SK-N-SH (cell line): Measurements from ENCODE around the gene NLRC4. TPM values are rescaled to one million over a fixed set of nuclear protein-coding genes. Genes with fewer than 3 reads are reported as not detected.

Source experiments
- CTCF ChIA-PET: fragments of 300-600, 350-600 bp; formaldehyde crosslinking; extraction: SDS; loops from one replicate; lab custom pipeline; 2021; lab: Yijun Ruan, JAX
- POLR2A ChIA-PET: fragments of 350-600 bp; sonication (Branson Sonifier 250); formaldehyde crosslinking; extraction: SDS; loops from one replicate; lab custom pipeline; 2020; ENCODE audit warnings: antibody characterized with exemption, inconsistent platforms; lab: Yijun Ruan, JAX
- DNase-seq: peaks from one replicate; pipeline ENCODE4 v3.0.0; 2012
- H2AFZ ChIP-seq: fragments of 200-600 bp; sonication (generic); 2 replicates; pipeline ENCODE4 v1.8.1; 2016; ENCODE audit warnings: antibody characterized with exemption, mild to moderate bottlenecking, low read depth
- H3F3A ChIP-seq: fragments of 200-600 bp; sonication (generic); replicated peaks from 2 replicates; pipeline ENCODE3; 2016; ENCODE audit warnings: antibody characterized with exemption, mild to moderate bottlenecking; ENCODE audit not compliant: insufficient read depth
- H3K27ac ChIP-seq, 2 experiments: fragments of 200-500 bp in 1 of 2; fragments of 200-600 bp in 1 of 2; sonication (Bioruptor generic) in 1 of 2; sonication (generic), shearing (Covaris generic) in 1 of 2; 2 replicates each; pipeline versions ENCODE4 v1.5.1 to v1.6.1; 2014 to 2016; ENCODE audit warnings: low read depth in 2 of 2, inconsistent platforms in 1 of 2, low read length in 1 of 2, mild to moderate bottlenecking in 1 of 2, mixed read lengths in 1 of 2
- H3K27me3 ChIP-seq: fragments of 200-600 bp; sonication (generic), shearing (Covaris generic); 2 replicates; pipeline ENCODE4 v1.6.1; 2016; ENCODE audit warnings: mixed run types; ENCODE audit not compliant: insufficient read depth
- H3K36me3 ChIP-seq, 2 experiments: fragments of 200-500 bp in 1 of 2; fragments of 200-600 bp in 1 of 2; sonication (Bioruptor generic) in 1 of 2; sonication (generic) in 1 of 2; replicated peaks in 1 of 2; 2 replicates each; pipeline versions ENCODE3 to v1.5.1; 2014 to 2016; ENCODE audit warnings: low read length in 1 of 2, mild to moderate bottlenecking in 1 of 2; ENCODE audit not compliant: insufficient read depth in 2 of 2, control insufficient read depth in 1 of 2
- H3K4me1 ChIP-seq, 2 experiments: fragments of 200-500 bp in 1 of 2; fragments of 200-600 bp in 1 of 2; sonication (Bioruptor generic) in 1 of 2; sonication (generic), shearing (Covaris generic) in 1 of 2; 2 replicates each; pipeline versions ENCODE4 v1.5.1 to v1.6.1; 2014 to 2016; ENCODE audit warnings: low read depth in 1 of 2, low read length in 1 of 2, mixed run types in 1 of 2; ENCODE audit not compliant: insufficient read depth in 2 of 2, control insufficient read depth in 1 of 2
- H3K4me2 ChIP-seq: fragments of 200-600 bp; sonication (generic), shearing (Covaris generic); 2 replicates; pipeline ENCODE4 v1.6.1; 2017; ENCODE audit warnings: mixed run types
- H3K4me3 ChIP-seq, 2 experiments: fragments of 200-500 bp in 1 of 2; fragments of 200-600 bp in 1 of 2; sonication (Bioruptor generic) in 1 of 2; sonication (generic), shearing (Covaris generic) in 1 of 2; 2 replicates each; pipeline versions ENCODE4 v1.5.1 to v1.8.1; 2014 to 2016; ENCODE audit warnings: low read depth in 2 of 2, inconsistent platforms in 1 of 2, low read length in 1 of 2, mild to moderate bottlenecking in 1 of 2, mixed read lengths in 1 of 2, moderate library complexity in 1 of 2
- H3K79me2 ChIP-seq: fragments of 200-600 bp; sonication (generic); 2 replicates; pipeline ENCODE4 v1.8.1; 2017; ENCODE audit warnings: mild to moderate bottlenecking; ENCODE audit not compliant: insufficient read depth
- H3K9ac ChIP-seq: fragments of 200-600 bp; sonication (generic); 2 replicates; pipeline ENCODE4 v1.6.1; 2017; ENCODE audit warnings: mixed run types
- H3K9me2 ChIP-seq: fragments of 200-600 bp; sonication (generic); 2 replicates; pipeline ENCODE4 v1.6.1; 2017; ENCODE audit warnings: mixed run types
- H3K9me3 ChIP-seq: fragments of 200-600 bp; sonication (generic); 2 replicates; pipeline ENCODE4 v1.6.1; 2017; ENCODE audit warnings: mixed run types, mild to moderate bottlenecking, moderate library complexity
- H4K20me1 ChIP-seq: fragments of 200-600 bp; sonication (generic); 2 replicates; pipeline ENCODE4 v1.6.1; 2017; ENCODE audit warnings: mild to moderate bottlenecking, mixed run types; ENCODE audit not compliant: insufficient read depth
- EP300 ChIP-seq, 2 experiments: IDR thresholded peaks; 2 replicates each; pipeline versions ENCODE4 v1.4.0 to v1.6.1; 2012; ENCODE audit warnings: borderline replicate concordance in 1 of 2, low read depth in 1 of 2, low read length in 1 of 2
- EZH2phosphoT487 ChIP-seq: fragments of 200-600 bp; sonication (generic); IDR thresholded peaks from 2 replicates; pipeline ENCODE4 v1.6.1; 2017; ENCODE audit warnings: low read depth, mixed run types, mild to moderate bottlenecking, antibody characterized with exemption, moderate library complexity, borderline replicate concordance
- GABPA ChIP-seq: IDR thresholded peaks from 2 replicates; pipeline ENCODE4 v1.4.0; 2012; ENCODE audit warnings: low read depth, mild to moderate bottlenecking
- GATA2 ChIP-seq: sonication (generic); formaldehyde crosslinking; IDR thresholded peaks from 2 replicates; pipeline ENCODE4 v1.5.0; 2020; ENCODE audit warnings: mild to moderate bottlenecking, missing genetic modification reagents
- JUND ChIP-seq: IDR thresholded peaks from 2 replicates; pipeline ENCODE4 v1.4.0; 2012
- MXI1 ChIP-seq: IDR thresholded peaks from 2 replicates; pipeline ENCODE4 v1.6.1; 2012; ENCODE audit warnings: mild to moderate bottlenecking, low read depth, low read length, improper control_type of control experiment
- NFIC ChIP-seq: IDR thresholded peaks from 2 replicates; pipeline ENCODE4 v1.4.0; 2012; ENCODE audit warnings: borderline replicate concordance
- RAD21 ChIP-seq: IDR thresholded peaks from 2 replicates; pipeline ENCODE4 v1.6.1; 2012; ENCODE audit warnings: mild to moderate bottlenecking, low read length
- RFX5 ChIP-seq: IDR thresholded peaks from 2 replicates; pipeline ENCODE4 v1.6.1; 2012; ENCODE audit warnings: mild to moderate bottlenecking, improper control_type of control experiment, low read length
- RXRA ChIP-seq: IDR thresholded peaks from 2 replicates; pipeline ENCODE4 v1.4.0; 2012; ENCODE audit warnings: low read depth, mild to moderate bottlenecking, borderline replicate concordance
- SIN3A ChIP-seq: IDR thresholded peaks from 2 replicates; pipeline ENCODE4 v1.6.1; 2012; ENCODE audit warnings: low read depth, mild to moderate bottlenecking, low read length, moderate library complexity, borderline replicate concordance
- TAF1 ChIP-seq: IDR thresholded peaks from 2 replicates; pipeline ENCODE4 v1.6.1; 2012; ENCODE audit warnings: low read depth, mild to moderate bottlenecking, low read length, moderate library complexity, borderline replicate concordance
- TCF12 ChIP-seq: IDR thresholded peaks from 2 replicates; pipeline ENCODE4 v1.4.0; 2012
- TEAD4 ChIP-seq: IDR thresholded peaks from 2 replicates; pipeline ENCODE4 v1.4.0; 2012; ENCODE audit warnings: mild to moderate bottlenecking, borderline replicate concordance; ENCODE audit not compliant: insufficient read depth
- YY1 ChIP-seq: IDR thresholded peaks from 2 replicates; pipeline ENCODE4 v1.4.0; 2012; ENCODE audit warnings: low read depth, mild to moderate bottlenecking
- WGBS: methylation state at CpG from one replicate; pipeline ENCODE4 v1.1.6; 2017; ENCODE audit warnings: low lambda C conversion rate; 5-methylcytosine and 5-hydroxymethylcytosine counted together
- polyA plus RNA-seq, 3 experiments: library from polyadenylated mRNA; depleted of rRNA; stranded (reverse); fragments of >200 nt; gene quantifications; 2 replicates each; pipeline ENCODE4 v1.2.3, GENCODE V29; 2012
- TF ChIP-seq, protein P1 (sequence below): IDR thresholded peaks from 2 replicates; pipeline ENCODE4; 2012
- TF ChIP-seq, protein P2 (sequence below): IDR thresholded peaks from 2 replicates; pipeline ENCODE4 v1.4.0; 2012; ENCODE audit warnings: low read depth, borderline replicate concordance
- TF ChIP-seq, protein P3 (sequence below): fragments of 200-600 bp; sonication (generic); IDR thresholded peaks from 2 replicates; pipeline ENCODE4 v1.6.1; 2017; ENCODE audit warnings: antibody characterized with exemption, mild to moderate bottlenecking, moderate library complexity
- TF ChIP-seq, protein P4 (sequence below): fragments of 150-350 bp; IDR thresholded peaks from 2 replicates; pipeline ENCODE4 v1.6.1; 2017; ENCODE audit warnings: antibody characterized with exemption, low read length, low read depth, borderline replicate concordance
- TF ChIP-seq, protein P5 (sequence below): IDR thresholded peaks from 2 replicates; pipeline ENCODE4 v1.4.0; 2012; ENCODE audit warnings: low read depth, borderline replicate concordance

NLRC4 gene
- polyA plus RNA-seq, 1 of the 3 experiments (the other 2 are of a cell fraction): not detected

DNA sequence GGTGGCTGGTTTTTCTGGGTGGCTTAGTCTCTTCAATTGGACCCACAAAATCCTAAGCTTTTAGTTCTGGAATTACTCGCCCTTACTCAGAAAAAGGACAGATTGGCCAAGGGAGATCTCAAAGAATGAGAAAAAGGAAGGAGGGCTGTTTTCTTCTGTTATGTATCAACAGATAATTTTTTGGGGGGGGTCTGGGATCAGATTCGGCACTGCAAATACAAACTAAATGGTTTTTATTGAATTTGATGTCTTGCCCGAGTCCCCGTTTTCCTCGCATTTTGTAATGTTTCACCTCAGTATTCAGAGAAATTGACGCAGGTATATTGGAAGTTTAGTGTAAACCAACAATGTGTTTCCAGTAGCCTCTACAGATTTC, 13.8 kb upstream of the NLRC4 start (continued):
- TF ChIP-seq RFX5 (no peak), RXRA (no peak), TCF12 (no peak)
- TF ChIP-seq, protein P1, sequence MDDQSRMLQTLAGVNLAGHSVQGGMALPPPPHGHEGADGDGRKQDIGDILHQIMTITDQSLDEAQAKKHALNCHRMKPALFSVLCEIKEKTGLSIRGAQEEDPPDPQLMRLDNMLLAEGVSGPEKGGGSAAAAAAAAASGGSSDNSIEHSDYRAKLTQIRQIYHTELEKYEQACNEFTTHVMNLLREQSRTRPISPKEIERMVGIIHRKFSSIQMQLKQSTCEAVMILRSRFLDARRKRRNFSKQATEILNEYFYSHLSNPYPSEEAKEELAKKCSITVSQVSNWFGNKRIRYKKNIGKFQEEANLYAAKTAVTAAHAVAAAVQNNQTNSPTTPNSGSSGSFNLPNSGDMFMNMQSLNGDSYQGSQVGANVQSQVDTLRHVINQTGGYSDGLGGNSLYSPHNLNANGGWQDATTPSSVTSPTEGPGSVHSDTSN: no peak
- TF ChIP-seq, all 33 proteins: peak for 0

DNA sequence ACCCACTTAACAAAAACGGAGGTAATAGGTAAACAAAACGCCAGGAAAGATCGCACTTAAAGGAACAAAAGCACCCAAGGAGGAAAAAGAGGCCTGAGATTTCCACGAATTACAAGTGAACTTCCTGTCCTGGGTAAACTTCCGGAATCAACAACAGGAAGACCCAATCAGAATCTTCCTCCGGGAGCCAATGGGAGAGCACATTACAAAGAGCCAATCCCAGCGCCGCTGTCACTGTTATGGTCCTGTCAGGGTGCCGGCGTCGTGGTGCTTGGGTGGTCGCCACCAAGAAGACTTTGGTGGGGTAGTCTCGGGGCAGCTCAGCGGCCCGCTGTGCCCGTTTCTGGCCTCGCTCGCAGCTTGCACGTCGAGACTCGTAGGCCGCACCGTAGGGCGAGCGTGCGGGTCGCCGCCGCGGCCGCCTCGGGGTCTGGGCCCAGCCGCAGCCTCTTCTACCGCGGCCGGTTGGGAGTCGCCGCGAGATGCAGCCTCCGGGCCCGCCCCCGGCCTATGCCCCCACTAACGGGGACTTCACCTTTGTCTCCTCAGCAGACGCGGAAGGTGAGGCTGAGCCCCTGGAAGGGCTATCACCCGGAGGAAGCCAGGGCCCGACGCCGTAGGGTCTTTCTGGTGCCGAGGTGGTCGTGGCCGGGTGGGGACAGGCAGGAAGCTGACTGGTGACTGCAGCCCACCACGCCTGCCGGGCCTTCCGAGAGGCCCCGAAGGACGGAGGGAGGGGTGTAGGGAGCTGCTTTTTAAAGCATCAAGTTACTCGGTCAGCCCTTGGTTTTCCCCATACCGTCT, 13.2 kb upstream of the NLRC4 start, which contains the start of gene YIPF4:
TSS of gene YIPF4 (plus strand) at position 231 of the 804 bp plus-strand sequence. CDS start at position 483, 252 bp downstream.
- under 1% methylated on average over 36 of the region's 59 CpGs for WGBS
- H3K9ac ChIP-seq: peak within 1 kb of the TSS; percentile 88
- H3K79me2 ChIP-seq: peaks cover 53% of the 10 kb centered on the region
- H3K27me3 ChIP-seq: no peaks in the 10 kb centered on the region
- DNase-seq: peak; percentile 100
- no peaks in the 10 kb centered on the region for H3F3A ChIP-seq
- peak within 1 kb of the TSS; percentile 90 for H3K4me3 ChIP-seq
- peak within 1 kb of the TSS; percentile 87 for H3K4me2 ChIP-seq
- H2AFZ ChIP-seq: peak within 1 kb of the TSS; percentile 97
- H3K9me3 ChIP-seq: no peaks in the 10 kb centered on the region
- ChIA-PET POLR2A (interaction anchor here (1.2 kb wide), 1 partner anchor 112 kb away, joined by 5 read pairs; the partner anchor contains the start of gene SLC30A6), CTCF (interaction anchor here (0.5 to 1.2 kb wide), 2 partner anchors 13 to 38 kb away, joined by 3 read pairs; no protein-coding TSS in a partner anchor)
- peaks cover 0 to 3% of the 10 kb centered on the region in 2 experiments; a peak in 1 of 4 replicates for H3K4me1 ChIP-seq
- H3K9me2 ChIP-seq: no peaks in the 10 kb centered on the region
- H4K20me1 ChIP-seq: no peaks in the 10 kb centered on the region
- peaks cover 6 to 13% of the 10 kb centered on the region in 2 experiments for H3K36me3 ChIP-seq
- H3K27ac ChIP-seq: peak within 1 kb of the TSS; percentile 66 to 70
- TF ChIP-seq MXI1: peak; percentile 94
- TF ChIP-seq TEAD4: no peak
- TF ChIP-seq, protein P2, sequence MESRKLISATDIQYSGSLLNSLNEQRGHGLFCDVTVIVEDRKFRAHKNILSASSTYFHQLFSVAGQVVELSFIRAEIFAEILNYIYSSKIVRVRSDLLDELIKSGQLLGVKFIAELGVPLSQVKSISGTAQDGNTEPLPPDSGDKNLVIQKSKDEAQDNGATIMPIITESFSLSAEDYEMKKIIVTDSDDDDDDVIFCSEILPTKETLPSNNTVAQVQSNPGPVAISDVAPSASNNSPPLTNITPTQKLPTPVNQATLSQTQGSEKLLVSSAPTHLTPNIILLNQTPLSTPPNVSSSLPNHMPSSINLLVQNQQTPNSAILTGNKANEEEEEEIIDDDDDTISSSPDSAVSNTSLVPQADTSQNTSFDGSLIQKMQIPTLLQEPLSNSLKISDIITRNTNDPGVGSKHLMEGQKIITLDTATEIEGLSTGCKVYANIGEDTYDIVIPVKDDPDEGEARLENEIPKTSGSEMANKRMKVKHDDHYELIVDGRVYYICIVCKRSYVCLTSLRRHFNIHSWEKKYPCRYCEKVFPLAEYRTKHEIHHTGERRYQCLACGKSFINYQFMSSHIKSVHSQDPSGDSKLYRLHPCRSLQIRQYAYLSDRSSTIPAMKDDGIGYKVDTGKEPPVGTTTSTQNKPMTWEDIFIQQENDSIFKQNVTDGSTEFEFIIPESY: no peak
- no peak for TF ChIP-seq NFIC
- TF ChIP-seq, protein P3, sequence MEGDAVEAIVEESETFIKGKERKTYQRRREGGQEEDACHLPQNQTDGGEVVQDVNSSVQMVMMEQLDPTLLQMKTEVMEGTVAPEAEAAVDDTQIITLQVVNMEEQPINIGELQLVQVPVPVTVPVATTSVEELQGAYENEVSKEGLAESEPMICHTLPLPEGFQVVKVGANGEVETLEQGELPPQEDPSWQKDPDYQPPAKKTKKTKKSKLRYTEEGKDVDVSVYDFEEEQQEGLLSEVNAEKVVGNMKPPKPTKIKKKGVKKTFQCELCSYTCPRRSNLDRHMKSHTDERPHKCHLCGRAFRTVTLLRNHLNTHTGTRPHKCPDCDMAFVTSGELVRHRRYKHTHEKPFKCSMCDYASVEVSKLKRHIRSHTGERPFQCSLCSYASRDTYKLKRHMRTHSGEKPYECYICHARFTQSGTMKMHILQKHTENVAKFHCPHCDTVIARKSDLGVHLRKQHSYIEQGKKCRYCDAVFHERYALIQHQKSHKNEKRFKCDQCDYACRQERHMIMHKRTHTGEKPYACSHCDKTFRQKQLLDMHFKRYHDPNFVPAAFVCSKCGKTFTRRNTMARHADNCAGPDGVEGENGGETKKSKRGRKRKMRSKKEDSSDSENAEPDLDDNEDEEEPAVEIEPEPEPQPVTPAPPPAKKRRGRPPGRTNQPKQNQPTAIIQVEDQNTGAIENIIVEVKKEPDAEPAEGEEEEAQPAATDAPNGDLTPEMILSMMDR: no peak
- no peak for TF ChIP-seq RFX5
- TF ChIP-seq YY1: no peak
- TF ChIP-seq, protein P4, sequence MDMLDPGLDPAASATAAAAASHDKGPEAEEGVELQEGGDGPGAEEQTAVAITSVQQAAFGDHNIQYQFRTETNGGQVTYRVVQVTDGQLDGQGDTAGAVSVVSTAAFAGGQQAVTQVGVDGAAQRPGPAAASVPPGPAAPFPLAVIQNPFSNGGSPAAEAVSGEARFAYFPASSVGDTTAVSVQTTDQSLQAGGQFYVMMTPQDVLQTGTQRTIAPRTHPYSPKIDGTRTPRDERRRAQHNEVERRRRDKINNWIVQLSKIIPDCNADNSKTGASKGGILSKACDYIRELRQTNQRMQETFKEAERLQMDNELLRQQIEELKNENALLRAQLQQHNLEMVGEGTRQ: no peak
- no peak for TF ChIP-seq JUND
- TF ChIP-seq, protein P5, sequence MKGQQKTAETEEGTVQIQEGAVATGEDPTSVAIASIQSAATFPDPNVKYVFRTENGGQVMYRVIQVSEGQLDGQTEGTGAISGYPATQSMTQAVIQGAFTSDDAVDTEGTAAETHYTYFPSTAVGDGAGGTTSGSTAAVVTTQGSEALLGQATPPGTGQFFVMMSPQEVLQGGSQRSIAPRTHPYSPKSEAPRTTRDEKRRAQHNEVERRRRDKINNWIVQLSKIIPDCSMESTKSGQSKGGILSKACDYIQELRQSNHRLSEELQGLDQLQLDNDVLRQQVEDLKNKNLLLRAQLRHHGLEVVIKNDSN: no peak
- TF ChIP-seq SIN3A: peak; percentile 94; the same call in 1 of the 2 replicates
- TF ChIP-seq TAF1: peak; percentile 84; the same call in 1 of the 2 replicates
- no peak for TF ChIP-seq RXRA
- no peak for TF ChIP-seq GATA2 (CRISPR knock-in tag)
- TF ChIP-seq EP300 (IDR thresholded peaks at IDR 0.05; ENCODE audit: borderline replicate concordance in 1 of 2, low read depth in 1 of 2, low read length in 1 of 2): no peak; a peak in 1 of 4 replicates
- no peak for TF ChIP-seq EZH2phosphoT487
- TF ChIP-seq GABPA: peak; percentile 93
- TF ChIP-seq RAD21: no peak
- TF ChIP-seq, protein P1: no peak
